IMR-90 (cell line): ENCODE data around the gene CCT7. TPM values are rescaled to one million over a fixed set of nuclear protein-coding genes. Genes with fewer than 3 reads are reported as not detected.

Experiments used
- ATAC-seq: fragments of 200-7000 bp; cut with Tn5 transposase; 2 replicates; pipeline ENCODE4 v1.9.1; 2020; ENCODE audit warnings: low read depth, mild to moderate bottlenecking, moderate library complexity
- BruUV-seq: library from RNA; stranded (reverse); fragments of 400-500 nt; replicated peaks from 2 replicates; lab custom pipeline; 2021; lab: Mats Ljungman, UMichigan
- CTCF ChIA-PET: fragments of 300-600 bp; formaldehyde crosslinking; extraction: SDS; loops from one replicate; lab custom pipeline; 2021; ENCODE audit warnings: antibody characterized with exemption; lab: Yijun Ruan, JAX
- POLR2A ChIA-PET: fragments of 300-600 bp; sonication (Branson Sonifier 250); formaldehyde crosslinking; loops from one replicate; lab custom pipeline; 2022; ENCODE audit warnings: antibody characterized with exemption; ENCODE audit not compliant: unreplicated experiment; lab: Charles Lee
- DNase-seq: peaks from one replicate; pipeline ENCODE4 v3.0.0; 2013
- H2AFZ ChIP-seq: replicated peaks from 2 replicates; pipeline ENCODE3; 2013; ENCODE audit warnings: low read length, mild to moderate bottlenecking; ENCODE audit not compliant: poor library complexity
- H2AK5ac ChIP-seq: 2 replicates; pipeline ENCODE4 v1.6.1; 2013; ENCODE audit warnings: low read depth, low read length, inconsistent platforms
- H2AK9ac ChIP-seq: replicated peaks from 2 replicates; pipeline ENCODE3; 2013; ENCODE audit warnings: mild to moderate bottlenecking, low read depth, low read length, moderate library complexity; ENCODE audit not compliant: poor library complexity
- H2BK120ac ChIP-seq: 2 replicates; pipeline ENCODE4 v1.6.1; 2013; ENCODE audit warnings: low read depth, low read length, inconsistent platforms
- H2BK15ac ChIP-seq: 3 replicates; pipeline ENCODE4 v1.6.1; 2013; ENCODE audit warnings: low read depth, low read length, inconsistent platforms
- H2BK20ac ChIP-seq: 2 replicates; pipeline ENCODE4 v1.6.1; 2013; ENCODE audit warnings: low read depth, mild to moderate bottlenecking, inconsistent platforms, low read length, moderate library complexity
- H2BK5ac ChIP-seq: 2 replicates; pipeline ENCODE4 v1.6.1; 2013; ENCODE audit warnings: mild to moderate bottlenecking, low read depth, low read length, inconsistent platforms; ENCODE audit not compliant: poor library complexity, severe bottlenecking
- H3K14ac ChIP-seq: replicated peaks from 2 replicates; pipeline ENCODE4 v1.6.1; 2013; ENCODE audit warnings: low read depth, low read length, inconsistent platforms
- H3K18ac ChIP-seq: 2 replicates; pipeline ENCODE4 v1.6.1; 2013; ENCODE audit warnings: low read depth, low read length, control low read depth
- H3K23ac ChIP-seq: 2 replicates; pipeline ENCODE4 v1.6.1; 2013; ENCODE audit warnings: low read depth, low read length, inconsistent platforms
- H3K27ac ChIP-seq: 2 replicates; pipeline ENCODE4 v1.5.1; 2013; ENCODE audit warnings: mild to moderate bottlenecking, control low read depth, low read length; ENCODE audit not compliant: insufficient read depth
- H3K27me3 ChIP-seq: 2 replicates; pipeline ENCODE4 v1.6.1; 2013; ENCODE audit warnings: low read length; ENCODE audit not compliant: control insufficient read depth, insufficient read depth
- H3K36me3 ChIP-seq: 2 replicates; pipeline ENCODE4 v1.6.1; 2013; ENCODE audit warnings: low read length, mixed read lengths; ENCODE audit not compliant: control insufficient read depth, insufficient read depth
- H3K4ac ChIP-seq: 2 replicates; pipeline ENCODE4 v1.6.1; 2013; ENCODE audit warnings: low read depth, low read length, inconsistent platforms
- H3K4me1 ChIP-seq: 2 replicates; pipeline ENCODE4 v1.6.1; 2013; ENCODE audit warnings: low read length, mixed read lengths; ENCODE audit not compliant: control insufficient read depth, insufficient read depth
- H3K4me2 ChIP-seq: 2 replicates; pipeline ENCODE4 v1.6.1; 2013; ENCODE audit warnings: low read depth, mild to moderate bottlenecking, control low read depth, low read length, moderate library complexity
- H3K4me3 ChIP-seq: 2 replicates; pipeline ENCODE4 v1.5.1; 2013; ENCODE audit warnings: low read depth, mild to moderate bottlenecking, control low read depth, low read length, moderate library complexity; ENCODE audit not compliant: insufficient read depth
- H3K56ac ChIP-seq: 2 replicates; pipeline ENCODE4 v1.6.1; 2013; ENCODE audit warnings: low read length, inconsistent platforms; ENCODE audit not compliant: insufficient read depth; ENCODE audit errors: extremely low read depth
- H3K79me1 ChIP-seq, 2 experiments: 2 replicates each; pipeline ENCODE4 v1.6.1; 2013; ENCODE audit warnings: low read length in 2 of 2, inconsistent platforms in 1 of 2, low read depth in 1 of 2
- H3K9ac ChIP-seq: 2 replicates; pipeline ENCODE4 v1.6.1; 2013; ENCODE audit warnings: low read depth, low read length, control low read depth
- H3K9me1 ChIP-seq: 2 replicates; pipeline ENCODE4 v1.6.1; 2013; ENCODE audit warnings: low read length, inconsistent platforms; ENCODE audit not compliant: insufficient read depth
- H3K9me3 ChIP-seq: 2 replicates; pipeline ENCODE4 v1.6.1; 2013; ENCODE audit warnings: low read length; ENCODE audit not compliant: control insufficient read depth, insufficient read depth
- H4K20me1 ChIP-seq: 2 replicates; pipeline ENCODE4 v1.6.1; 2013; ENCODE audit warnings: low read length, inconsistent platforms; ENCODE audit not compliant: insufficient read depth
- H4K5ac ChIP-seq: 2 replicates; pipeline ENCODE4 v1.6.1; 2013; ENCODE audit warnings: mild to moderate bottlenecking, low read depth, low read length, control low read depth
- H4K8ac ChIP-seq, 2 experiments: 2 replicates each; pipeline ENCODE4 v1.6.1; 2013; ENCODE audit warnings: low read depth in 2 of 2, low read length in 2 of 2, control low read depth in 1 of 2, inconsistent platforms in 1 of 2
- H4K91ac ChIP-seq: 2 replicates; pipeline ENCODE4 v1.6.1; 2013; ENCODE audit warnings: low read depth, low read length, inconsistent platforms; ENCODE audit not compliant: insufficient read depth
- BHLHE40 ChIP-seq: fragments of 150-350 bp; IDR thresholded peaks from 2 replicates; pipeline ENCODE4 v1.6.1; 2016; ENCODE audit warnings: mild to moderate bottlenecking, low read depth, low read length
- CEBPB ChIP-seq: IDR thresholded peaks from 2 replicates; pipeline ENCODE4 v1.6.1; 2012; ENCODE audit warnings: low read depth, low read length, improper control_type of control experiment
- CHD1 ChIP-seq: IDR thresholded peaks from 2 replicates; pipeline ENCODE4 v1.6.1; 2012; ENCODE audit warnings: low read depth, low read length, improper control_type of control experiment
- CTCF ChIP-seq: conservative IDR thresholded peaks from 2 replicates; pipeline ENCODE4 v1.5.1; 2012; ENCODE audit warnings: mild to moderate bottlenecking, low read depth, low read length, improper control_type of control experiment
- FOS ChIP-seq: fragments of 150-350 bp; IDR thresholded peaks from 2 replicates; pipeline ENCODE4 v1.6.1; 2016; ENCODE audit warnings: low read depth, low read length
- MAFK ChIP-seq: IDR thresholded peaks from 2 replicates; pipeline ENCODE4 v1.6.1; 2012; ENCODE audit warnings: low read depth, low read length, improper control_type of control experiment
- MAZ ChIP-seq: IDR thresholded peaks from 2 replicates; pipeline ENCODE4 v1.6.1; 2012; ENCODE audit warnings: low read depth, mild to moderate bottlenecking, low read length, improper control_type of control experiment, moderate library complexity, borderline replicate concordance
- MXI1 ChIP-seq: IDR thresholded peaks from 2 replicates; pipeline ENCODE4 v1.6.1; 2012; ENCODE audit warnings: low read depth, mild to moderate bottlenecking, low read length, moderate library complexity, borderline replicate concordance
- NFE2L2 ChIP-seq: fragments of 150-350 bp; IDR thresholded peaks from 2 replicates; pipeline ENCODE4 v1.6.1; 2016; ENCODE audit warnings: low read depth, mild to moderate bottlenecking, low read length
- RCOR1 ChIP-seq: IDR thresholded peaks from 2 replicates; pipeline ENCODE4 v1.6.1; 2012; ENCODE audit warnings: mild to moderate bottlenecking, low read length, improper control_type of control experiment; ENCODE audit not compliant: insufficient replicate concordance
- RFX5 ChIP-seq: IDR thresholded peaks from 2 replicates; pipeline ENCODE4 v1.8.0; 2012; ENCODE audit warnings: low read depth, mild to moderate bottlenecking, low read length, moderate library complexity
- SMC3 ChIP-seq: fragments of 150-350 bp; IDR thresholded peaks from 2 replicates; pipeline ENCODE4 v1.6.1; 2016; ENCODE audit warnings: low read depth, mild to moderate bottlenecking, antibody characterized with exemption, low read length, moderate library complexity
- WGBS, 2 experiments: methylation state at CpG; one replicate each; pipeline versions ENCODE4 v1.1.5 to v1.1.7; 2013; ENCODE audit warnings: missing lambda C conversion rate in 2 of 2; ENCODE audit not compliant: insufficient read length in 1 of 2; ENCODE audit errors: extremely low coverage in 2 of 2; 5-methylcytosine and 5-hydroxymethylcytosine counted together
- dilution Hi-C: fragments of 300-500 bp; cut with HindIII; formaldehyde crosslinking; loops from one replicate; pipeline ENCODE4 v1.14.3; 2018; ENCODE audit warnings: low sequenced_read_pairs; ENCODE audit not compliant: unreplicated experiment
- in situ Hi-C: fragments of 300-500 bp; cut with MboI; formaldehyde crosslinking; loops from 3 replicates; pipeline ENCODE4 v1.14.3; 2019; ENCODE audit warnings: low sequenced_read_pairs, inconsistent platforms, mixed read lengths
- intact Hi-C: fragments of 100-400 bp; cut with micrococcal nuclease; formaldehyde crosslinking; loops from 2 replicates; pipeline ENCODE4 v1.10.0; 2022
- polyA plus RNA-seq, 3 experiments: library from polyadenylated mRNA; depleted of rRNA; stranded (reverse); fragments of >200 nt; gene quantifications; 2 replicates each; pipeline ENCODE4 v1.2.3, GENCODE V29; 2012; ENCODE audit warnings: low replicate concordance in 1 of 3
- total RNA-seq: library from RNA; depleted of rRNA; stranded (reverse); fragments of >200 nt; gene quantifications from 2 replicates; pipeline ENCODE4 v1.2.3, GENCODE V29; 2012

CCT7 gene
- total and polyA plus RNA-seq, 2 of the 4 experiments (the other 2 are of a cell fraction): 321 to 575 TPM

- TF ChIP-seq SMC3: no peak
- TF ChIP-seq CHD1: no peak
Observed at GRCh38 chr2:73202156-73203054, 31.7 kb upstream of the CCT7 start, which contains the start of gene NOTO (continued).

GRCh38 chr2:73203055-73203681, 30.9 kb upstream of the CCT7 start:
- no peaks in the 10 kb centered on the region for H4K20me1 ChIP-seq
- no peaks in the 10 kb centered on the region for H3K79me1 ChIP-seq
- H3K27ac ChIP-seq: no peak overlapping the region
- POLR2A ChIA-PET: no interaction called here
- 0% methylated on average over 3 of the region's 44 CpGs; no CpG with 5 or more reads in 1 of the 2 experiments for WGBS, 2 experiments
- no peak overlapping the region for H3K4ac ChIP-seq
- no peak overlapping the region for H3K14ac ChIP-seq
- H3K18ac ChIP-seq: no peak overlapping the region
- intact Hi-C loops: no loop called here
- no peak for ATAC-seq
- peak overlapping the region; percentile 11 for H2AFZ ChIP-seq
- in situ Hi-C loops: no loop called here
- DNase-seq: no peak
- no peak for TF ChIP-seq MAZ
- no peak for TF ChIP-seq RFX5
- TF ChIP-seq CEBPB: no peak
- no peak for TF ChIP-seq BHLHE40
- no peak for TF ChIP-seq RCOR1
- no peak for TF ChIP-seq FOS
- TF ChIP-seq SMC3: no peak
- no peak for TF ChIP-seq MAFK
- no peak for TF ChIP-seq CTCF
- TF ChIP-seq MXI1: no peak
- no peak for TF ChIP-seq CHD1
- TF ChIP-seq NFE2L2: no peak
- H4K5ac ChIP-seq: no peak overlapping the region
- H3K4me1 ChIP-seq: peaks cover 2% of the 10 kb centered on the region; the same call in 1 of the 2 replicates
- H2BK15ac ChIP-seq: no peak overlapping the region
- no peaks in the 10 kb centered on the region for H3K9me1 ChIP-seq
- dilution Hi-C loops: no loop called here
- H4K8ac ChIP-seq: no peak overlapping the region
- peaks cover 57% of the 10 kb centered on the region for H3K27me3 ChIP-seq
- no peak overlapping the region for H2BK5ac ChIP-seq
- no peaks in the 10 kb centered on the region for H3K36me3 ChIP-seq
- H4K91ac ChIP-seq: no peak overlapping the region
- H2AK5ac ChIP-seq: no peak overlapping the region
- H3K4me2 ChIP-seq: no peak overlapping the region
- no peak overlapping the region for H3K9ac ChIP-seq
- peak overlapping the region; percentile 28 for H2AK9ac ChIP-seq
- H3K23ac ChIP-seq: no peak overlapping the region
- CTCF ChIA-PET: interaction anchor here (0.7 kb wide), 1 partner anchor 341 kb away, joined by 3 read pairs; no protein-coding TSS in a partner anchor
- H3K4me3 ChIP-seq: no peak overlapping the region
- H2BK20ac ChIP-seq: no peak overlapping the region
- no peak overlapping the region for H2BK120ac ChIP-seq
- no peaks in the 10 kb centered on the region for H3K9me3 ChIP-seq
- no TSS peak for BruUV-seq
- H3K56ac ChIP-seq: no peak overlapping the region
